ENCODE data around the gene CLDN1. TPM values are rescaled to one million over a fixed set of nuclear protein-coding genes. Genes with fewer than 3 reads are reported as not detected.

CLDN1 gene
- total RNA-seq, 1 donor from 2014 or later, result 0.53 TPM

DNA sequence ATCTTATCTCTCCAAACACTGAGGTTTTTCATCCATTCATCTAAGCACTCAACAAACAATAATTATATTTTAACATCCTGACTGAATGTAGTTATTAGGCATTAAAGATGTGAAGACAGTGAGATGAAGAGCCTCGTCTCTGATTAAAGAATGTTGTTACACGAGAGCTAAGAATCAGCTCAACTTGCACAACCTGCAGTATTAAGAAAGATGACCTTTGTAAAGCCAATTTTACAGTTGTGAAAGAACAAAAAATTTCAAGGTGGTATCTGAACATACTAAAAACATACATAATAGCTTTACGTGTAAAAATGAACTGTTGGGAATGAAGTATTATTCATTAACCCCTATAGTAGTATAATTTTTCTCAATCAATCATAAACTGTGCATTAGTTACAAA is 12.8 kb downstream of the CLDN1 start:
- H3K4me3 ChIP-seq, result no peak overlapping the region
- intact Hi-C loops (cut with DNase I), result no loop called here
- H3K4me1 ChIP-seq, result no peaks in the 10 kb centered on the region
- TF ChIP-seq, protein P1, sequence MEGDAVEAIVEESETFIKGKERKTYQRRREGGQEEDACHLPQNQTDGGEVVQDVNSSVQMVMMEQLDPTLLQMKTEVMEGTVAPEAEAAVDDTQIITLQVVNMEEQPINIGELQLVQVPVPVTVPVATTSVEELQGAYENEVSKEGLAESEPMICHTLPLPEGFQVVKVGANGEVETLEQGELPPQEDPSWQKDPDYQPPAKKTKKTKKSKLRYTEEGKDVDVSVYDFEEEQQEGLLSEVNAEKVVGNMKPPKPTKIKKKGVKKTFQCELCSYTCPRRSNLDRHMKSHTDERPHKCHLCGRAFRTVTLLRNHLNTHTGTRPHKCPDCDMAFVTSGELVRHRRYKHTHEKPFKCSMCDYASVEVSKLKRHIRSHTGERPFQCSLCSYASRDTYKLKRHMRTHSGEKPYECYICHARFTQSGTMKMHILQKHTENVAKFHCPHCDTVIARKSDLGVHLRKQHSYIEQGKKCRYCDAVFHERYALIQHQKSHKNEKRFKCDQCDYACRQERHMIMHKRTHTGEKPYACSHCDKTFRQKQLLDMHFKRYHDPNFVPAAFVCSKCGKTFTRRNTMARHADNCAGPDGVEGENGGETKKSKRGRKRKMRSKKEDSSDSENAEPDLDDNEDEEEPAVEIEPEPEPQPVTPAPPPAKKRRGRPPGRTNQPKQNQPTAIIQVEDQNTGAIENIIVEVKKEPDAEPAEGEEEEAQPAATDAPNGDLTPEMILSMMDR (IDR thresholded peaks at IDR 0.05), result no peak
- no peak for DNase-seq (ENCODE audit: low spot score in 2 of 2)
- no peaks in the 10 kb centered on the region for H3K9me3 ChIP-seq
- H3K27me3 ChIP-seq, result no peaks in the 10 kb centered on the region
- H3K27ac ChIP-seq, result no peak overlapping the region
- H3K36me3 ChIP-seq, result no peaks in the 10 kb centered on the region

DNA sequence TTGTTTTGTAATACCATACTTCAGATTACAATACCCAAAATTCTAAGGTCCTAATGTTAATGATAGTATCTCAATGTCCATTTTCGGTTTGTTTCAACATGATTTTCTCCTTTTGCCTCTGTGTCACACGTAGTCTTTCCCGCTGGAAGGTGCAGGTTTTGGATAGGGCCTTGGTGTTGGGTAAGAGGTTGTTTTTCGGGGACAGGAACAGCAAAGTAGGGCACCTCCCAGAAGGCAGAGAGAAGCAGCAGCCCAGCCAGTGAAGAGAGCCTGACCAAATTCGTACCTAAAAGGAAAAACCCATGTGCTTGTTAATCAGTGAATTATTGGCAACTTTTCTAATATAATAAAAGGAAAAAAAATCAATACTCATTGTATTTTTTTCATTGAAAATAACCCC is 14.1 kb downstream of the CLDN1 start:
- TF ChIP-seq, protein P1 (IDR thresholded peaks at IDR 0.05), result no peak
- H3K9me3 ChIP-seq, result no peaks in the 10 kb centered on the region
- H3K4me1 ChIP-seq, result no peaks in the 10 kb centered on the region
- no peak overlapping the region for H3K4me3 ChIP-seq
- no peak for DNase-seq (ENCODE audit: low spot score in 2 of 2)
- no peaks in the 10 kb centered on the region for H3K27me3 ChIP-seq
- no peaks in the 10 kb centered on the region for H3K36me3 ChIP-seq
- H3K27ac ChIP-seq, result no peak overlapping the region
- intact Hi-C loops (cut with DNase I), result no loop called here

DNA sequence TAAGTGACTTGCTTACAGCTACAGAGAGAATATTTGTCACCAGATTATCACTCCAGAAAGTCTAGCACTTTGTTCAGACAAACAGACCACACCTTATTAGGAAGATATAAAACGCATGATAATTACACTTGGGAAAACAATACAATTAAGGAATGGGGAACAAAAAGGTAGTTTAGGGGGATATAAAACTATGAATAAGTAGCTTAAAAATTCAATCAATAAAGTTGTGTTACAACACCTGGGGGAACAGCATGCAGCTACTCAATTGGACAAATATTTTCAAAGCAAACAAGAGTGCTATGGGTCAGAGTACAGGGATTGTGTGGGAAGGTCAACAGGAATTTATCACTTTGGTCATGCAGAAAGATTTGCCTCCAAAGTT is 15.1 kb downstream of the CLDN1 start:
- DNase-seq (ENCODE audit: low spot score in 2 of 2), result no peak
- TF ChIP-seq, protein P1 (IDR thresholded peaks at IDR 0.05), result no peak
- no peak overlapping the region for H3K27ac ChIP-seq
- intact Hi-C loops (cut with DNase I), result no loop called here
- H3K27me3 ChIP-seq, result no peaks in the 10 kb centered on the region
- no peaks in the 10 kb centered on the region for H3K9me3 ChIP-seq
- H3K4me3 ChIP-seq, result no peak overlapping the region
- H3K4me1 ChIP-seq, result no peaks in the 10 kb centered on the region
- no peaks in the 10 kb centered on the region for H3K36me3 ChIP-seq

DNA sequence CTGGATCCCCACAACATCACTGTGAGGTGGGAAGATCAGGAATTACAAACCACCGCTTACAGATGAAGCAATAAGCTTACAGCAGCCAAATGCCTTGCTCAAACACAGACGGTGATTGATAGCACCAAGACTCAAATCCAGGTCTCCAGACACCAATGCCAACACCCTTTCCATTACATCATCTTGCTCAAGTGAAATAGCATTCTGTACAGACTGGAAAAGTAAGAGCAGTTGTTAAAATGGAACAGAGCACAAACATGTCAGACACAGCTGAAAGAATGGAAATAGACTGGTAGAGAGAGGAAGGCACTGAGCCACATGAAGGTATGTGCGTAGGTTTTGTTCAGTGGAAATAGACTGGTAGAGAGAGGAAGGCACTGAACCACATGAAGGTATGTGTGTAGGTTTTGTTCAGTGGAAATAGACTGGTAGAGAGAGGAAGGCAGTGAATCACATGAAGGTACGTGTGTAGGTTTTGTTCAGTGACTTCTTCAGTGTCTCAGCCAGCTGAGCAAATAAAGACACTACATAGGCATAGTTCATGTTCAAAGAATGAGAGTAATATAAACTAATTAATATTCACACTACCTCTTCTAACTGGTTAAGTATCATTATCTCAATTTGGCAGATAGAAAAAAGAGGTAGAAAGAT is 15.6 kb downstream of the CLDN1 start:
- Histone ChIP-seq H3K36me3 (no peaks in the 10 kb centered on the region), H3K27me3 (no peaks in the 10 kb centered on the region), H3K4me1 (no peaks in the 10 kb centered on the region), H3K4me3 (no peak overlapping the region), H3K27ac (no peak overlapping the region), H3K9me3 (no peaks in the 10 kb centered on the region)
- intact Hi-C loops (cut with DNase I), result no loop called here
- TF ChIP-seq, protein P1 (IDR thresholded peaks at IDR 0.05), result no peak
- DNase-seq (ENCODE audit: low spot score in 2 of 2), result no peak

DNA sequence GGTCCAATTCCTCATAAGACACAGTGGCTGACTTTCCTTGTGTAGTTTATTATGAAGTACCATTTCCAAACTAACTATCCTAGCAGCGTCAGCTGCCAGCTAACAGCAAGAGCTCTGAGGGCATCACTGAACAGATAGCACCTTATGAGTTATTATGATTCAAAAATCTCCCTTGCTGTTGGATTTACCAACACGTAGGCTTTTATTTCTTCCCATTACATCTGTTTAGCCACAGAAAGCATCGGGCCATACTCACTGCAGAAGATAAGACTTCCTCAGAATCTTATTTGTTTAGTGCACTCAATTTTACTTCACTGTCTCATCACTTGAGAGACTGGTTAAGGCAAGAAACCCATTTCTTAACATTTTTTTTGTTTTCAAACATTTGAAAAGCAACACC is 16.2 kb downstream of the CLDN1 start:
- H3K4me1 ChIP-seq, result no peaks in the 10 kb centered on the region
- H3K4me3 ChIP-seq, result no peak overlapping the region
- H3K27ac ChIP-seq, result no peak overlapping the region
- DNase-seq (ENCODE audit: low spot score in 2 of 2), result no peak
- no peaks in the 10 kb centered on the region for H3K27me3 ChIP-seq
- TF ChIP-seq, protein P1 (IDR thresholded peaks at IDR 0.05), result no peak
- intact Hi-C loops (cut with DNase I), result no loop called here
- H3K9me3 ChIP-seq, result no peaks in the 10 kb centered on the region
- H3K36me3 ChIP-seq, result no peaks in the 10 kb centered on the region

DNA sequence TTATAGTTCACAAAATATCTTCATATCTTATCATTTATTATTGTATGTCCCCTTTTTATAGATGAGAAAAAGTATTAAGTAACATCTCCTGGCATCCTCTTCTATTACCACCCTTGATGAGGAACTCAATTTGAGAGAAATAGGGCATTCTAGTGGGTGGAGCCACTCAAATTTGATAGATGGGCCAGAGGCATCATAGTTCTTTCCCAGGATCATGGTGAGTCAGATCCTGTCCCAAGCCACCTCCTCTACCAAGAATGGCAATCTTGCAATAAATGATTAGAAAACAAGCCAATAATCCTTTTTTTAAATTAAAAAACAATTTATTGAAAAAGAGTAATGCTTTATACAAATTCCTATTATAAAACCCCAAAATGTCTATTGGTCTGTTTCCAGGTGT is 16.8 kb downstream of the CLDN1 start:
- H3K9me3 ChIP-seq, result no peaks in the 10 kb centered on the region
- DNase-seq (ENCODE audit: low spot score in 2 of 2), result no peak
- H3K27ac ChIP-seq, result no peak overlapping the region
- no peaks in the 10 kb centered on the region for H3K4me1 ChIP-seq
- TF ChIP-seq, protein P1 (IDR thresholded peaks at IDR 0.05), result no peak
- no peaks in the 10 kb centered on the region for H3K36me3 ChIP-seq
- H3K27me3 ChIP-seq, result no peaks in the 10 kb centered on the region
- intact Hi-C loops (cut with DNase I), result no loop called here
- H3K4me3 ChIP-seq, result no peak overlapping the region

Data from ascending aorta (tissue), 2 donors.